GM18907 (cell line): ENCODE data around the gene SLC19A1.

Source experiments
- ATAC-seq: cut with Tn5 transposase; IDR thresholded peaks from one replicate; pipeline ENCODE4 v1.9.1; 2021; ENCODE audit warnings: mild to moderate bottlenecking, moderate library complexity; ENCODE audit not compliant: unreplicated experiment

Gene SLC19A1

DNA sequence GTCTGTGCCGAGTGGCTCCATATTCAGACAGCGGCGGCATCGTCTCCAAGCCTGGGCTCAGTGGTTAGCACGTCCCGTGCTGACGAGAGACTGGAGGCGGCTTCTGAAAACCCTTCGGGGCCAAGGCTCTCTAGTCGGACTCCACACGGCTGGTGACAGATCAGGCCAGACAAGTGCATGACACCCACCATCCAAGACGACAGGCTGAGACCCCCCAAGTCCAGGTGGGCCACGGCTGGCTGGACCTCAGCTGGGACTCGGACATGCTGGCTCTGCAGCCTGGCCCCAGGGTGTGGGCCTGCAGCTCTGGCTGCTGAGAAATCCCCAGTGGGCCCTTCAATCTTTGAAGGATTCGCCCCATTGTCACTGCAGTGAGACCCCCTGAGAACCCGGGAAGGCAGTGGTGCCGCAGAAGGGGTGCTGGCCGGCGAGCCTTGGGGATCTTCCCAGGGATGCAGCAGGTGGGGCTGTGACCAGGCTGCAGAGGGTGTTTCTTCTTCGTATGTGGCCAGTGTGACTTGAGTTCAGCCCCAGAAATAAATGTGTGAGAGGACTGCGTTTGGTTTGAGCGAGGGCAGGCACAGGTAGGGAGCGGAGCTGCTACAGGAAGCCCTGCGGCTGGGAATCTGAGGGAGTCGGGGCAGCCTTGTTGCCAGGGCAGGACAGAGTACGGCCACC, 15.9 kb upstream of the SLC19A1 start:
- no peak for ATAC-seq

DNA sequence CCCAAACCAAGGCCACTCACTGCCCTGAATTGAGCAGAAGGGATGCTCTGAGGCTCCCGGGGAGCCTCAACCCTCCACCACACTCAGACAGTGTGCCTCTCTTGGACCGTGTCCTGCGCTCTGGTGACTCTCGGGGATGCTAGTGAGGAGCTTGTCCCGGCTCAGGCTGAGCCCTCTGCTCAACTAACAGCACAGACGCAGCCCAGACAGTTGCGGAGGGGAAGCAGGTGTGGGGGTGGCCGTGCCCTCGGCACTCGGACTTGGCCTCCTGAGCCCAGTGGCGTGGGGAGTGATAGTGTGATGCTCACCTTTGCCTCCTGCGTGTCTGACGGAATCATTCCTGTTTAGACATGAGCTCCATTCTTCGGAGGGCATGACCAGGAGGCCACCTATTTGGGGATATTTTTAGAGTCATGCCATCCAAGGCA, 15.4 kb upstream of the SLC19A1 start:
- no peak for ATAC-seq

DNA sequence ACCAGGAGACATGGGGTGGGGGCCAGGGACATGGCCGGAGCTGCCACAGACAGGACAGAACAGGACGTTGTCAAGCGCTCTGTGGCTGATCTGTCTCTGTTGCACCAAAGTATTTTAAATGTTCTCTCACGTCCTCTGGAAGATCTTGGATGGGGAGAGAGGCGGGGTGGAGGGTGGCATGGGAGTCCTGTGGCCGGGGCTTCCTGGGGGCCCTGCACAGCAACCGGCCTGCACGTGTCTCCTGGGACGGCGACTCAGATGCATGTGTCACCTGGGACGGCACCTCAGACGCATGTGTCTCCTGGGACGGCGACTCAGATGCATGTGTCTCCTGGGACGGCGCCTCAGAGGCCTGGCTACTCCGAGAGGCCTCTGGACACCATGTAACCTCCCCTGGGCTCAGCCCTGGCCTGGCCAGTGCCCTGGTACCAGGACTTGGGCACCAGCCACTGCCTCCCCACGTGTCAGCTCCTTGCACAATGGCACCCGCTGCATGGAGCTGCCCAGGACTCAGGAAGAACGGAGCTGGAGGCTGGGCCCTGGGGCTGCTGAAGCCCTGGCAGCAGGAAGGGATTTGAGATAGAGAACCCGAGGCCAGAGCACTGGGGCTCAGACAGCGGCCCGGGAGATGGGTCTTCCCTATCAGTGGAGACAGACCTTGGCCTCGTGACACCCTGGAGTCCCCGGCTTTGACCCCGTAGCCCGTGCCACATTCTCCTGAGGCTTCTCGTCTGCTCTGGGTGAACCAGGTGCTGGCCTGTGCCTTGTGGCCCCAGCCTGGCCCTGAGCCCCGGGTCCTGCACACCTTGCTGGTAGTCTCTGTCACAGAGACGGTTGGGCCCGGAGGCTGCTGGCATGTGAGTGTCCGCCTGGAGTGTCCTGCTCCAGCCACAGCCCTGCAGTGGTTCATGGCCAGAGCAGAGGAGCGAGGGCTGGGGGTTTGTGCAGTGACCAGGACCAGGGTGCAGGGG, 14.7 kb upstream of the SLC19A1 start:
- no peak for ATAC-seq

DNA sequence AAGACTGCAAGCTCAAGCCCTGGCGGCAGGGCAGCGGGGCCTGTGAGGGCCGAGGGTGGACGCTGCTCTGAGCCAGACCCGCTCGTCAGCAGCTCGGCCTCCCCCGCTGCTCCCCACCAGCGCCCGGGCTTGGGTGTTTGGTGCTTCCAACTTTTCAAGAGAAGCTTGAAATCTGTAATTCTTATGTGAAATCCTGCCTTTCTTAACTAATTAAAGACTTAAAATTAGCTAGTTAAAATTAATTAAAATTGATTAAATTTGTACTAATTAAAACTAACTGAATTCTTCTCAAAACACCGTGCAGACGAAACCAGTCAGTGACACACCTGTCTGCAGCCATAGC, 14.0 kb upstream of the SLC19A1 start:
- no peak for ATAC-seq

DNA sequence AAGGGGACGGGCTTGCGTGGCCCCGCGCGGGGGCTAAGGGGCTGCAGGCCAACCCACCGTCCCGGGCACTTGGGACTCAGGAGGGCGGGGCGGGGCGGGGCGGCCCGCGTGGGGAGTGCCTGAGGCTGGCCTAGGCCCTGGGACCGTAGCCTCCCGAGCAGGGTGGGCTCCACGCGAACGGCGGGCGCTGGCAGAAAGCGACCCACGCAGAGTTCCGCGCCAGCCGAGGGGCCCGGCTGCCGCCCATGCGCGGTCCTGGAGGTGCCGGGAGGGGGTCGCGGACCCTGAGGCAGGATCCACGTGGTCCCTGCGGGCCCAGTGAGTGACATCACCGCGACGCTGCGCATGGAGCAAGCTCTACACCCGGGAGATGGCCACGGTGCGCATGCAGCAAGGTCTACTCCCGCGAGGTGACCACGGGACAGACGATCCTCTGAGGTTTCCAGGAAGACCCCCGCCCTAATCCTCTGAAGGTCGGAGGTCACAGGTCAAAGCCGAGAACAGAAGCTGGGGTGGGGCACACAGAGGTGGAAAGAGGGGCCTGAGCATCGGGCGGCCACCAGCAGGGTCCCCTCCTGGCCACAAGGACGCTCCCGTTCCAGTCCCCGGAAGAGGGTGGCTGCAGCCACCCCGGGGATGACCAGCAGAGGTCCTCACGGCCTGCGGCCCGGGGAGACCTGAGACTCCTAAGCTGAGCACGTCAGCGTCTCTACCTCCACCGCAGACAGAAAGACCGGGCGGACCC, 13.5 kb upstream of the SLC19A1 start:
- peak; percentile 39 for ATAC-seq

DNA sequence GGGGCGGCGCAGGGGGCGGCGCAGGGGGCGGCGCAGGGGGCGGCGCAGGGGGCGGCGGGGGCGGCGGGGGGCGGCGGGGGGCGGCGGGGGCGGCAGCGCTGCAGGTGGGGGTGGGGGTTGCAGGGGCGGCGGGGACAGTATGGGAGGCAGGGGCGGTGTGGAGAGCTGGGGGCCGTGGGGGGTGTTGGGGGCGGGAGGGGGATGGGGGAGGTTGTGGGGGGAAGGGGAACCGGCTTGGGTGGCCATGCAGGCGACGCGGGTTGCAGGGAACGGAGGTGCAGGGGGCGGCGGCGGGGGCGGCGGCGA, 13.0 kb upstream of the SLC19A1 start:
- no peak for ATAC-seq

DNA sequence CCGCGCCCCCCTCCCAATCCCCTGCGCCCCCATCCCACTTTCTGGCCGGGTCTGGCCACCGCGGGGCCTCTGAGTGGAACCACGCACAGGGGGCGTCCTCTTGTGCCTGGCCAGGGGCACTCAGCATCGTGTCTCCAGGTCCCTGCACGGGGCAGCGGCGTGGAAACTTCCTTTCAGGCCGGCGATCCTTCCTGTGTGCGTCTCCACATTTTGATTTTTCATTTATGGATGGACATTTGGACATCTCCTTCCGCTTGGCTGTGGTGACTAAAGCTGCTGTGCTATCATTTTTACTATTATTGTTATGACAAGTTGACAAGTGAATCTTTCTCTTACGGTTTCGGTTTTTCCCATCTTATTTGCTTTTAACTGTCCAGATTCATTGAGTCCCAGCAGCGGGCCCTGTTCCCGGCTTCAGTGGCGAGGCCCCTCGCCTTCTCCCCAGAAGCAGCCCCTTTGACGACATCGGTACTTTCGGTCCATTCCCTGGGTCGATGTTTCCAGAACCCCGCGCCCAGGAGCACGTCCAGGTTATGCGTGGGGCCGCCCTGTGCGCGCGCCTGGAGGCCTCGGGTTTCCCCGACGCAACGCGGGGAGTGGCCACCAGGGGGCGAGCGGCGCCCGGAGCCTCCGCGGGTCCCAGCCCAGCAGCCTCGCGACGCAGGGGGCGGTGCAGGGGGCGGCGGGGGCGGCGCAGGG, 12.4 kb upstream of the SLC19A1 start:
- peak; percentile 34 for ATAC-seq

DNA sequence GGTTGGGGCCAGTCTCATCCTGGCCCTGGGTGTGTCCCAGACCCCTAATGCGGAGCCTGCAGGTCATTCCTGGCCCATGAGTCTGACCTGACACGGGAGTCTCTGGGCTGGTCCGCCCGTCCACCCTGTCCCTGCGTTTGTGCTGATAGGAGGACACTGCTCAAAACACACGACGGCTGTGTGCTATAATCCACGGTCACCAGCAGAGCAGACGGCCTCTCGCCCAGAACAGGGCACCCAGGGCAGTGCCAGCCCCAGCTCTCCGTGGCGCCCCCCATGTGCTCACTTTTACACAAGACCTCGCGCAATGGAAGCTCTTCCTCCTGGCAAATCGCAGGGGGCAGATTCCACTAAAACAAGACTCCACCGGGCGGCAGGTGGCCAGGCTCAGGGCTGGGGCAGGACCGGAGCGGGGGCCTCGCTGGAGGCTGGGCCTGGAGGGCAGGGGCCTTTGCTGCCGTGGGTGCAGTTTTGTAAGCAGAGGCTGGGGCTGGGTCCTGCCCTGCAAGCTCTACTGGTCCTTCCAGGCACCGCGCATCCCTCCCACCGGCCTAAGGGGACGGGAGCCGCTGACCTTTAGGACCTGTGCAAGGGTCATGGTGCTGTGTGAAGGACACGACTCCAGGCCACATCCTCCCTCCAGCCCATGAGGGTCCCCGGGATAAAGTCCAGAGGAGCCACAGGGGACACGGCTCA, 10.6 kb upstream of the SLC19A1 start:
- no peak for ATAC-seq

DNA sequence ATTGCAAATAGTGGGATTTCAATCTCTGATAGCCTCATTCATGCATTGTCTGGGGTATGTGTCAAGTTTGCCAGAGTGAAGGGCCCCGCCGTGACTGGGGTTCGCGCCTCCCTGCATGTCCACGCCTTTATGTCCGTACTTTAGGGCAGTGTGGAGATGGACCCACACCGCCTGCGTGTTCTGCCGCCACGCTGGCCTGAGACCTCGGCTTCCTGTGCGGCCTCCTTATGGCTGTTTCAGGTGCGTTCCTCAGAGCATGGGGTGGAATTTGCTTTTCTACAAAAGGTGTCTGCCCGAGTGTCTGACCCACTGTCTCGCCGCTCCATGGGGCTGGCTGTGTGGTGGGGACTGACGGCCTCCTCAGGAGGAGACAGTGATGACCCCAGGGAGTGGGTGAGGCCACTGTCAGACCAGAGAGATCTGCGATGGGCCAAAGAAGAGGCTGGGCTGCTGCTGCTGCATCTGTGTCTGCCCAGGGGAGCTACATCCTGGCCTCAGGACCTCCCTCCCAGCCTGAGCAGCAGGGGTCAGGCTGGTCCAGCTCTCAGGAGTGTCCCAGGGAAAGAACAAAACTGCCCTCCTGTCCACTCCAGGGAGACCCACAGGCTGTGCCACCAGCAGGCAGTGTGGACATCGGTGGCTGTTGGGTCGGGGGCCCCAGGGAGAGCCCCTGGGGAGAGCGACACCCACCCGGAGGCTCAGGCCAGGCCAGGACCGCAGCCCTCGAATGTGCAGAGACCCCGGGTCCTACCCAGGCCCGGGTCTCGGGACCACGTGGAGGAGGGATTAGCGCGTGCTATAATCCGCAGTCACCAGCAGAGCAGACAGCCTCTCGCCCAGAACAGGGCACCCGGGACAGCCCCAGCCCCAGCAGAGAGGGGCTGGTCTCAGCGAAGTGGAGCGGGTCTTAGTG, 9.8 kb upstream of the SLC19A1 start:
- ATAC-seq: no peak

DNA sequence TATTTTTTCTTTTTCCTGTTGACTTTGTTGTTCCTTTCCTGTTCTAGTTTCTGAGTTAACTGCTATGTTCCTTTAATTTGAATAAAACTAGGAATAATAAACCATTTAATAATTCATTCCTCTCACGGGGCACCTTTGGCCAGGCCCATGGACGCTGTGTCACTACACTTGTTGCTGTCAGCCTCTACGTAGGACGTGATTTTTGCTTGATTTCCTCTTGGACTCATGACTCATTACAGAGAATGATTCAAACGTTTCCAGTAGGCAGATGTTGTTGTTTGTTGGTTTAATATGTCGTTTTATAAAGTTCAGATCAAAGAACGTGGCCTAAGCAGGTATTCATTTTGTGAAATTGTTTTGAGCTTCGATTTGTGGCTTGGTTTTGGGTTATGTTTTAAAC, 9.1 kb upstream of the SLC19A1 start:
- no peak for ATAC-seq

DNA sequence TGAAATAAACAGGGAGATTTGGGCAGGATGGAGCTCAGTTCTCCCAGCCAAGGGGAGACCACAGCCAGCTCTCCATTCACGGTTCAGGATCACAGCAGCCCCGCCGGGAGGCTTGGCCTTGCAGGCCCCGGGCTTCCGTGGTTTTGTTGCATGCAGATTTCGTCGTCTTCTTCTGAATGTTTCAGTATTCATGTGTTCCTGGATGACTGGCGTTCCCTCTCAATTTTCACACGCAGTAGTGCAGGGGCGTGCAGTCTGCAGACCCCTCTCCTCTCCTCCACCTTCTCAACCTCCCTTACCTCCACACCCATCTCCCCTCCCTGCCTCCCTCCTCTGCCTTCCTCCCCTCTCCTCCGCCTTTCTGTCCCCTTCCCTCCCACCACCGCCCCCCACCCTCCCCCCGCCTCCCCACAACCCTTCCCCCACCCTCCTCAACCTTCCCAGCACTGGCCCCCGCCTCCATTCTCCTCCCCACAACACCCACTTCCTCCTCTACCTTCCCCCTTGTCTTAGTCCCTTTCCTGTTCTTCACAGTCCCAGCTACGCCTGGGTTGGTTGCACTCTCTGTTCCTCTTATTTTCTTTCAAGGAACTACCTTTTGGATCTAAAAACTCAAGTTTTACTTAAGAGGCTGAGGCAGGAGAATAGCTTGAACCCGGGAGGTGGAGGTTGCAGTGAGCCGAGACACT, 8.4 kb upstream of the SLC19A1 start:
- peak; percentile 60 for ATAC-seq

DNA sequence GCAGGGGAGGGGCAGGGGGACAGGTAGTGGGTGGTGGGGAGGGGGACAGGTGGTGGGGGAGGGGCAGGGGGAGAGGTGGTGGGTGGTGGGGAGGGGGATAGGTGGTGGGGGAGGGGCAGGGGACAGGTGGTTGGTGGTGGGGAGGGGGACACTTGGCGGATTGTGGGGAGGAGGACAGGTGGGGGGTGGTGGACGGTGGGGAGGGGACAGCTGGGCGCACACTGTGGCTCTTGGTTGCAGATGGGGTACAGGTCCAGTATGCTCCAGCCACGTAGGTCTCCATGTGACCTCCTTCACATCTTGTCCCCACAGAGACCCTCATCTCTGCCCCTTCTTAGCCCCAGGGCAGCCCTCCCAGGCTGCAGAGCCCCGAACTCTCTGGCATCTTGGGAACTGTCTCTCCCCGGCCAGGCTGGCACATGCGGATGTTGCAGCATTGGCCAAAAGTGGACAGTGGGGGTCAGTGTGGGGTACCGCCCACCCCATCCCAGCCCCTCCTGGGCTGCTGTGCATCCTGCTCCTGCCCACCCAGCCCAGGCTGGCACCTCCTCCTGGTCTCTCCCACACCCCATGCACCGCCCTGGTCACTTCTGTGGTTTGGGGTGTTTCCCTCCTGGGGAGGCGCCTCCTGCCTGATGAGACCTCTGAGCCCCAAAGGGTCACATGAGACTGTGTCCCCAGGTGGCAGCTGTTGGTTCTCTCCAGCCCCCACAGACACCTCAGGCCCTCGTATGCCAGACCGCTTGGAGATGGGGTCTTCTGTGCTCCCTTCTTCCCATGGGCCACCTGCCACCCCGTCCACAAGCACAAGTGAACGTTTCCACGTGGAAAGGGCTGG, 7.6 kb upstream of the SLC19A1 start:
- peak; percentile 40 for ATAC-seq

DNA sequence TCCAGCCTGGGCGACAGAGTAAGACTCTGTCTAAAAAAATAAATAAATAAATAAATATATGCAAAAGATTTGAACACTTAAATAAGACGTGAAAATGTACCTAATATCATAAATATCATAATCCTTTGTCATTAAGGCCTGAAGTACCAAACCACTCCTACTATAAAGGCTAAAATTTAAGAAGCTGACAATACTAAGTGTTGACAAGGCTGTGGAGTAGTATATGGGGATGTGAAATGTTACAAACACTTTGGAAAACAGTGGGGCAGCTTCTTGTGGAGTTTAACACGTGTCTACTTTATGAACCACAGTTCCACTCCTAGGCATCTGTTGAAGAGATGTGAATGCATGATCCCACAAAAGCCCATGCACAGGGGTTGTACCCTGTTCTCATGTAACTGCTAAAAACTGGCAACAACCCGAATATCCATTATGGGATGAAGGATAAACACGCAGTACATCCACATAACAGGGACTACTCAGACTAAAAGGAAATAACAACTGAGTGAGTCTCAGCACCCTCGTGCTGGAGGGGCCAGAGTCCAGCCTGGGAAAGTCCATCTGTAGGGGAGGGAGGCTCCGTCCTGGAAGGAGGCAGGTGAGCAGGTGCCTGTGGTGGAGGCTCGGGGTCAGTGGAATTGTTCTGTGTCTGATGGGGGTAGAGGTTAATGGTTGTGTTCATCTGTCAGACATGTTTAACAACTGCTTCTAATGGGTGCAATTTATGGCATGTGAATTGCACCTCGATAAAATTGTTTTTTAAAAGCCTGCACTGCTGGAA, 6.7 kb upstream of the SLC19A1 start:
- ATAC-seq: no peak

DNA sequence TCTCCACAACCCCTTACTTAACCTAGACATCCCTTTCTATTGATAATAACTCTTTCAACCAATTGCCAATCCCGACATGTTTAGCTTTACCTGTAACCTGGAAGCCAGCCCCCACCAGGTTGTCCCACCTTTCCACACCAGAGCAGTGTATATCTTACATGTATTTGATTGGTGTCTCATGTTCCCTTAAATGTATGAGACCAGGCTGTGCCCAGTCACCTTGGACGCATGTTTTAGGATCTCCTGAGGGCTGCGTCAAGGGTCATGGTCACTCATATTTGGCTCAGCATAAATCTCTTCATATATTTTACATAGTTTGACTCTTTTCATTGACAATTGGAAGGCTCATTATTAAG, 5.3 kb upstream of the SLC19A1 start:
- ATAC-seq: no peak

DNA sequence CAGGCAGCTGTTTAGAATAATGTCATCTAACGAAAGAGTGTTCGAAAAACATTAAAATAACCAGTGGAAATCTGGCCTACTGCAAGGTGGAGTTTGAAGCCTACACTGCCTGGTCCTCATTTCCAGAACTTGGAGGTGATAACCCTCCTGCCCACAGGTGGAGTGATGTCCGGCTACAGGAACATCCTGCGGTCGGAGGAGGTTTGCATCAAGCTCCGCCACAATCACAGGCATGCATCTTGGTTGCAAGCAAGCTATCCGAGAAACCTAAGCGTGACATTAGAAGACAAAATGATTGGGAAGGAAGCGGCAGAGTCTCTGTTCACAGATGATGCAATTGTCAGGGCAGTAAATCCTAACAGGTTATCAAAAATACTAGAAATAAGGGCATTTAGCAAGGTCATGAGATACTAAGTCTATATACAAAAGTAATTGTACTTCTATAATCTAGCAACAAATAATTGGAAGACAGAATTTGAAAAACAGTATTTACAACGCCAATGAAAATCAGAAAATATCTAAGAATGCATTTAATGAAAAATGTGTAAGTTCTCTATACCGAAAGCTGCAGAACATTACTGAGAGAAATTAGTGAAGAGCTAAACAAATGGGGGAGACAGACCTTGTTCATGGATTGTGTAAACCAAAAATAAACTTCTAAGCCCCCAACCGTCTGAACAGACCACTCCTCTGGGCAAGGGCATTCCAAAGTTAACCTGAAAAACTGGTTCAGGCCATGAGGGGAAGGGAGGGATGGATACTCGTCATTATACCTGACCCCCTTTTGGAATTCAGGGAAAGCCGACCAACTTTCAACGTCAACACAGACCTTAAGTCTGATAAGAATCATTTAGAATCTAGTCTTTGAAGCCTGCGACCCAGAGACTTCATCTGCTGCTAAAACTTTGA, 4.7 kb upstream of the SLC19A1 start:
- no peak for ATAC-seq
